ENCODE measurements around the gene MIDN. TPM values are rescaled to one million over a fixed set of nuclear protein-coding genes. Genes with fewer than 3 reads are reported as not detected.

Gene MIDN
- total and polyA plus RNA-seq, 3 experiments from 2014 or later = 14.6 to 45.3 (median 39.8) TPM

DNA sequence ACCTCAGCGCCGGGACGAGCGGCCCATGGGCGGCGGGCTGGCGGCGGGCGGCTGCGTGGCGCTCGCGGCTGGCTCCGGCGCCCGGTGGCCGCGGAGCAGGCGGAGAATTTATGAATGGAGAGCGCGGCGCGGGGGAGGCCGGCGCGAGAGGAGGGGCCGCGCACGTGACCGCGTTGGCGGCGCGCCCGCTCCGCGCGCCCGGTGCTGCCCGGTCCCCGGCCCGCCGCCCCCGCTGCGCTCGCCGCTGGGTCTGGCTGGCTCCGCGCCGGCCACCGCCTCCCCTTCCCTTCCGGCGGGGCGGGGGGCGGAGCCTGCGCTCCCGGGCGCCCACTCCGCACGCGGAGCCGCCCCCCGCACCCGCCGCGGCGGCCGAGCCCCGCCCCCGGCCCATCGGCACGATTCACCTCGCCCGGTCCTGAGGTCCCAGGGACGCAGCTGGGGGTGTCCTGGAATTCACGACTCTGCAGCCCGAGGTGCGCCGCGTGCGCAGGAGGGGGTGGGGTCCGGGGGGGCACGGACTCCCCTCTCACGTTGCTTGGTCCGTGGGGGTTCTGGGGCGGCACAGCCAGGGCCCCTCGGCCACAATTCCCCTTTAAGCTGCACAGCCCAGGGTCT, 10.5 kb upstream of the MIDN start, which contains the start of gene CBARP:
Gene CBARP, minus strand, starts transcription at position 252 of the 615 bp plus-strand sequence. CDS start 1,905 bp downstream, outside the sequence.
- CTCF ChIA-PET = interaction anchor here (1.6 kb wide), 1 partner anchor 31 kb away, joined by 3 read pairs; the partner anchor contains the start of gene CIRBP
- no peaks in the 10 kb centered on the region for H3K9me3 Mint-ChIP-seq
- peak within 1 kb of the TSS; percentile 37 to 91 (median 87) for H3K27ac Mint-ChIP-seq
- Histone ChIP-seq H3K9me3 (ENCODE audit: low read length) (no peaks in the 10 kb centered on the region), H3K36me3 (ENCODE audit: insufficient read depth, low read length) (no peaks in the 10 kb centered on the region), H3K4me1 (ENCODE audit: insufficient read depth, low read length) (peaks cover 29% of the 10 kb centered on the region), H3K27me3 (ENCODE audit: insufficient read depth, low read length, poor library complexity, severe bottlenecking) (no peaks in the 10 kb centered on the region), H3K27ac (ENCODE audit: low read depth, low read length) (no peak within 1 kb of the TSS), H3K4me3 (ENCODE audit: low read length) (no peak within 1 kb of the TSS)
- peak in 3 of 5 donors; percentile 35 to 53 (median 46) for DNase-seq
- H3K4me3 Mint-ChIP-seq = peak within 1 kb of the TSS; percentile 54 to 92 (median 83)
- H3K27me3 Mint-ChIP-seq = peaks cover 6 to 8% of the 10 kb centered on the region in 2 donors
- peaks cover 0 to 3% (median 0%) of the 10 kb centered on the region in 3 donors for H3K36me3 Mint-ChIP-seq
- peaks cover 16 to 38% (median 19%) of the 10 kb centered on the region in 3 donors for H3K4me1 Mint-ChIP-seq
- POLR2A ChIA-PET = interaction anchor here (0.6 to 1.8 kb wide), 4 partner anchors 22 to 332 kb away, joined by 3 to 8 read pairs (median 4); partner anchors contain the start of gene CIRBP

- Mint-ChIP-seq H3K27ac (peak overlapping the region; percentile 37 to 91 (median 87)), H3K36me3 (peaks cover 0 to 4% (median 0%) of the 10 kb centered on the region in 3 donors), H3K4me3 (peak overlapping the region; percentile 54 to 92 (median 83)), H3K4me1 (peaks cover 16 to 45% (median 19%) of the 10 kb centered on the region in 3 donors), H3K9me3 (no peaks in the 10 kb centered on the region), H3K27me3 (peaks cover 6 to 8% of the 10 kb centered on the region in 2 donors)
- CTCF ChIA-PET = interaction anchor here (1.0 to 1.6 kb wide), 4 partner anchors 15 to 183 kb away, joined by 3 to 4 read pairs (median 3); partner anchors contain the start of gene CIRBP
- POLR2A ChIA-PET = interaction anchor here (0.6 to 1.8 kb wide), 5 partner anchors 31 to 579 kb away, joined by 3 to 8 read pairs (median 3); partner anchors contain the start of gene CIRBP
- no peak overlapping the region for H3K27ac ChIP-seq (ENCODE audit: low read depth, low read length)
- peaks cover 34% of the 10 kb centered on the region for H3K4me1 ChIP-seq (ENCODE audit: insufficient read depth, low read length)
- no peaks in the 10 kb centered on the region for H3K36me3 ChIP-seq (ENCODE audit: insufficient read depth, low read length)
- no peaks in the 10 kb centered on the region for H3K9me3 ChIP-seq (ENCODE audit: low read length)
- no peak overlapping the region for H3K4me3 ChIP-seq (ENCODE audit: low read length)
- DNase-seq = peak in 1 of 5 donors; percentile 55
- H3K27me3 ChIP-seq (ENCODE audit: insufficient read depth, low read length, poor library complexity, severe bottlenecking) = no peaks in the 10 kb centered on the region
These were observed 9.7 kb upstream of the MIDN start for GRCh38 chr19:1238369-1239303.

DNA sequence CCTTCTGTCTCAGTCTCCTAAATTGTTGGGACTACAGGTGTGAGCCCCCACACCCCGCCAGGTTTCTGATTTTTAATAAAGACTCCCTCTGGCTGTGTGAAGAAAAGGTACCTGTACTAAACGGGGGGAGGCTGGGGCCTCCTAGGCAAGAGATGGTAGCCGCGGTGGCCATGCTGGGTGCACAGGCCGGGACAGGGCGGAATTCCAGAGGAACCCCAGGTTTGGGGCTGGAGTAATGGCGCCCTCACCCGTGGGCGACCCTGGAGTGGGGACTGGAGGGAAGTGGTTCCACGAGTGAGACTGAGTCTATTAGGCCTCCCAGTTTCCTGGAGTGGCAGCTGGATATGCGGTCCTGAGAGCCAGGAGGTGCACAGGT, 9.0 kb upstream of the MIDN start:
- Mint-ChIP-seq H3K4me1 (peaks cover 17 to 46% (median 19%) of the 10 kb centered on the region in 3 donors), H3K27ac (peak overlapping the region in 7 of 8 donors; percentile 37 to 95 (median 89)), H3K27me3 (peaks cover 6 to 8% of the 10 kb centered on the region in 2 donors), H3K36me3 (peaks cover 0 to 5% (median 0%) of the 10 kb centered on the region in 3 donors), H3K4me3 (peak overlapping the region; percentile 54 to 92 (median 83)), H3K9me3 (no peaks in the 10 kb centered on the region)
- H3K27ac ChIP-seq (ENCODE audit: low read depth, low read length) = peak overlapping the region; percentile 48
- H3K4me1 ChIP-seq (ENCODE audit: insufficient read depth, low read length) = peaks cover 42% of the 10 kb centered on the region
- no peak for DNase-seq
- H3K4me3 ChIP-seq (ENCODE audit: low read length) = no peak overlapping the region
- H3K36me3 ChIP-seq (ENCODE audit: insufficient read depth, low read length) = no peaks in the 10 kb centered on the region
- CTCF ChIA-PET = interaction anchor here (1.0 to 1.6 kb wide), 4 partner anchors 16 to 184 kb away, joined by 3 to 4 read pairs (median 3); partner anchors contain the start of gene CIRBP
- no peaks in the 10 kb centered on the region for H3K9me3 ChIP-seq (ENCODE audit: low read length)
- H3K27me3 ChIP-seq (ENCODE audit: insufficient read depth, low read length, poor library complexity, severe bottlenecking) = no peaks in the 10 kb centered on the region
- POLR2A ChIA-PET = interaction anchor here (1.8 kb wide), 1 partner anchor 30 kb away, joined by 8 read pairs; the partner anchor contains the start of gene CIRBP

DNA sequence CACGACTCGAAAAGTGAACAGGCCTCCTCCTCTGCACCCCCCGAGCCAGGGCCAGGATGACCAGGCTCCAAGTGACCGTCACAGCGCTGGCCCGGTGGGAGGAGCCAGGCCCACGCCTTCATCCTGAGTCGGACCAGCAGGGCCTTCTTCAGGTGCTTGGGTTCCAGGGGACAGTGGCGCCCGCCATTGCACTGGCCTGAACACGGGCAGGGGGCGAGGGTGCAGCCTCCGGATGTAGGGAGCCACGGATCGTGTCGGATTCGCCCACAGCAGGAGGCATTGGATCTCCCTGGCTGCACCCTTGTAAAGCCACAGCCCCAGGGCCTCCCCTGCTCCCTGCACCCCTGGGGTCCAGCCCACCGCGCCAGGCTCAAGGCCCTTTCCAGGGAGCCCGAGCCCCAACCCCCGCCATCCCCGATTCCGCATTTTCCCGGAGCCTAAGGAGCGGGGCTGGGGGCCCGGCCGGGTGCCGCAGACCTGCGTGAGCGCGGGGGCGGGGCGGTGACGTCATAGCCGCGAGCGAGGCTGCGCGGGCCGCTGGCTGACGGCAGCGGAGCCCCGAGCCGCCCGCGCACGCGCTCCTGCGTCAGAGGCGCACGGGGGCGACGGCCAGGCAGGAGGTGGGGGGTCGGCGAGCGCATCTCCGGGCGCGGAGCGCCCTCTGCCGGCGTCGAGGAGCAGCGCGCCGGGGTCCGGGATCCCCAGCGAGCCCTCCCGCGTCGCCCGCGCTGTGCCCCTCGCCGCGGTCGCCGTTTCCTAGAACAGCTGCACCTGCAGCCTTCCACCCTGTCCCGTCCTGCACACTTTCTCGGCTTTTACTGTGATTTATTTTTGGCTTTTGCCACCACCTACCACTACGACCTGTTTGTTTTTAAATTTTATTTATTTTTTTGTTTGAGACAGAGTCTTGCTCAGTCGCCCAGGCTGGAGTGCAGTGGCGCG, 8.3 kb upstream of the MIDN start:
- H3K27ac Mint-ChIP-seq = peak overlapping the region in 7 of 8 donors; percentile 37 to 95 (median 89)
- H3K27ac ChIP-seq (ENCODE audit: low read depth, low read length) = peak overlapping the region; percentile 48

GRCh38 chr19:1240925-1241324, 7.5 kb upstream of the MIDN start:
- Histone ChIP-seq H3K27ac (ENCODE audit: low read depth, low read length) (no peak overlapping the region), H3K27me3 (ENCODE audit: insufficient read depth, low read length, poor library complexity, severe bottlenecking) (no peaks in the 10 kb centered on the region), H3K4me3 (ENCODE audit: low read length) (peak overlapping the region; percentile 39), H3K4me1 (ENCODE audit: insufficient read depth, low read length) (peaks cover 53% of the 10 kb centered on the region), H3K9me3 (ENCODE audit: low read length) (no peaks in the 10 kb centered on the region), H3K36me3 (ENCODE audit: insufficient read depth, low read length) (no peaks in the 10 kb centered on the region)
- H3K4me1 Mint-ChIP-seq = peaks cover 20 to 51% (median 22%) of the 10 kb centered on the region in 3 donors
- H3K27ac Mint-ChIP-seq = peak overlapping the region in 5 of 8 donors; percentile 89 to 98 (median 96)
- H3K36me3 Mint-ChIP-seq = peaks cover 0 to 7% (median 0%) of the 10 kb centered on the region in 3 donors
- peak overlapping the region; percentile 30 to 93 (median 91) for H3K4me3 Mint-ChIP-seq
- CTCF ChIA-PET = interaction anchor here (0.6 to 7.5 kb wide), 6 partner anchors 15 to 319 kb away, joined by 3 to 484 read pairs (median 3); partner anchors contain the start of gene CIRBP
- POLR2A ChIA-PET = interaction anchor here (0.6 to 2.4 kb wide), 5 partner anchors 25 to 129 kb away, joined by 3 to 22 read pairs (median 3); partner anchors contain the start of gene CIRBP
- H3K9me3 Mint-ChIP-seq = no peaks in the 10 kb centered on the region
- peaks cover 5 to 8% of the 10 kb centered on the region in 2 donors for H3K27me3 Mint-ChIP-seq
- DNase-seq = no peak

More for the DNA sequence above, 8.3 kb upstream of the MIDN start:
- no peak overlapping the region for H3K4me3 ChIP-seq (ENCODE audit: low read length)
- peaks cover 49% of the 10 kb centered on the region for H3K4me1 ChIP-seq (ENCODE audit: insufficient read depth, low read length)
- Mint-ChIP-seq H3K36me3 (peaks cover 0 to 7% (median 0%) of the 10 kb centered on the region in 3 donors), H3K27me3 (peaks cover 6 to 8% of the 10 kb centered on the region in 2 donors), H3K9me3 (no peaks in the 10 kb centered on the region), H3K4me3 (peak overlapping the region; percentile 54 to 93 (median 84)), H3K4me1 (peaks cover 20 to 51% (median 22%) of the 10 kb centered on the region in 3 donors)
- H3K9me3 ChIP-seq (ENCODE audit: low read length) = no peaks in the 10 kb centered on the region
- H3K27me3 ChIP-seq (ENCODE audit: insufficient read depth, low read length, poor library complexity, severe bottlenecking) = no peaks in the 10 kb centered on the region
- peak; percentile 91 to 96 (median 94) for DNase-seq
- POLR2A ChIA-PET = interaction anchor here (0.6 to 2.4 kb wide), 3 partner anchors 29 to 48 kb away, joined by 3 to 22 read pairs (median 6); partner anchors contain the start of gene CIRBP
- CTCF ChIA-PET = interaction anchor here (0.6 to 7.5 kb wide), 7 partner anchors 15 to 318 kb away, joined by 3 to 484 read pairs (median 3); partner anchors contain the start of gene CIRBP
- no peaks in the 10 kb centered on the region for H3K36me3 ChIP-seq (ENCODE audit: insufficient read depth, low read length)

DNA sequence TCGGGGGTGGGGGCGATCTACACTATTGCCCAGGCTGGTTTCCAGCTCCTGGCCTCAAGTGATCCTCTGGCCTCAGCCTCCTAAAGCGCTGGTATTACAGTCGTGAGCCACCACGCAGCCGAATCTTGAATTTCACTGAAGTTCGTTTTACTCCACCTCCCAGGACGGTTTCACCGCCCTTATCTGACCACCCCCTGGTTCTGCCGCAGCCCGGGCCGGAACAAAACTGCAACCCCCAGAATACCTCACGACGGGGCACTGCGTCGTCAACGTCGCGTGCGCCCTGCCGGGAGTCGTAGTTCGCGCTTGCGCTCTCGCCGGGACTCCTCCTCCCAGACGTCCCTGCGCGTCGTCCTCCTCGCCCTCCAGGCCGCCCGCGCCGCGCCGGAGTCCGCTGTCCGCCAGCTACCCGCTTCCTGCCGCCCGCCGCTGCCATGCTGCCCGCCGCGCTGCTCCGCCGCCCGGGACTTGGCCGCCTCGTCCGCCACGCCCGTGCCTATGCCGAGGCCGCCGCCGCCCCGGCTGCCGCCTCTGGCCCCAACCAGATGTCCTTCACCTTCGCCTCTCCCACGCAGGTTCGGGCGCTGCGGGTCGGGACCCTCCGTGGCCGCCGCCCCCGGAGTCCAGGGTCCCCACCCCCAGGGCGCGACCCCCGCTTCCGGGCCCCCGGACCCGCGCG, 6.8 kb upstream of the MIDN start, which contains the start of gene ATP5F1D:
Gene ATP5F1D, plus strand, starts transcription at position 335 of the 679 bp plus-strand sequence. Its CDS starts 100 bp downstream, at position 435.
- Histone ChIP-seq H3K4me1 (ENCODE audit: insufficient read depth, low read length) (peaks cover 53% of the 10 kb centered on the region), H3K4me3 (ENCODE audit: low read length) (peak within 1 kb of the TSS; percentile 39), H3K9me3 (ENCODE audit: low read length) (no peaks in the 10 kb centered on the region), H3K27me3 (ENCODE audit: insufficient read depth, low read length, poor library complexity, severe bottlenecking) (no peaks in the 10 kb centered on the region), H3K36me3 (ENCODE audit: insufficient read depth, low read length) (no peaks in the 10 kb centered on the region), H3K27ac (ENCODE audit: low read depth, low read length) (peak within 1 kb of the TSS; percentile 43)
- Mint-ChIP-seq H3K27me3 (peaks cover 5 to 8% of the 10 kb centered on the region in 2 donors), H3K36me3 (peaks cover 0 to 7% (median 0%) of the 10 kb centered on the region in 3 donors), H3K9me3 (no peaks in the 10 kb centered on the region), H3K4me1 (peaks cover 20 to 53% (median 22%) of the 10 kb centered on the region in 3 donors), H3K27ac (peak within 1 kb of the TSS; percentile 89 to 98 (median 94)), H3K4me3 (peak within 1 kb of the TSS; percentile 84 to 93 (median 91))
- ChIA-PET CTCF (interaction anchor here (1.0 to 7.5 kb wide), 5 partner anchors 16 to 177 kb away, joined by 3 to 484 read pairs (median 3); partner anchors contain the start of gene CIRBP), POLR2A (interaction anchor here (1.3 to 2.4 kb wide), 3 partner anchors 25 to 129 kb away, joined by 3 to 22 read pairs (median 8); partner anchors contain the start of gene CIRBP)
- DNase-seq = peak; percentile 83 to 93 (median 85)

Measured in CD8-positive, alpha-beta memory T cell (primary cell).